Right lung (tissue), 5 donors: ENCODE measurements around the gene ANGPTL4. TPM values are rescaled to one million over a fixed set of nuclear protein-coding genes. Genes with fewer than 3 reads are reported as not detected.
A peak's percentile ranks its signal among the peaks of the same experiment; 100 is the strongest.
"Not testable (repeated sequence)": the region's sequence is repeated elsewhere in the genome, so short reads cannot be mapped to it uniquely, and the experiment has no call there.

Experiments
- DNase-seq, 2 donors: peaks; one replicate each; pipeline ENCODE4 v3.0.0-alpha.2; 2013
- polyA plus RNA-seq, 5 donors: library from polyadenylated mRNA; unstranded; fragments of 120-200 nt; gene quantifications; one replicate each; pipeline versions ENCODE4 v1.2.1 to v1.2.3, GENCODE V29; 2013; ENCODE audit warnings: inconsistent platforms in 1 of 5, low replicate concordance in 1 of 5; ENCODE audit not compliant: insufficient read length in 5 of 5, insufficient read depth in 1 of 5

The ANGPTL4 gene
- polyA plus RNA-seq, 5 donors, result 2.9 to 7.6 (median 4.6) TPM

GRCh38 chr19:8388612-8388958 is 24.6 kb downstream of the ANGPTL4 start:
- DNase-seq, result no peak

DNA sequence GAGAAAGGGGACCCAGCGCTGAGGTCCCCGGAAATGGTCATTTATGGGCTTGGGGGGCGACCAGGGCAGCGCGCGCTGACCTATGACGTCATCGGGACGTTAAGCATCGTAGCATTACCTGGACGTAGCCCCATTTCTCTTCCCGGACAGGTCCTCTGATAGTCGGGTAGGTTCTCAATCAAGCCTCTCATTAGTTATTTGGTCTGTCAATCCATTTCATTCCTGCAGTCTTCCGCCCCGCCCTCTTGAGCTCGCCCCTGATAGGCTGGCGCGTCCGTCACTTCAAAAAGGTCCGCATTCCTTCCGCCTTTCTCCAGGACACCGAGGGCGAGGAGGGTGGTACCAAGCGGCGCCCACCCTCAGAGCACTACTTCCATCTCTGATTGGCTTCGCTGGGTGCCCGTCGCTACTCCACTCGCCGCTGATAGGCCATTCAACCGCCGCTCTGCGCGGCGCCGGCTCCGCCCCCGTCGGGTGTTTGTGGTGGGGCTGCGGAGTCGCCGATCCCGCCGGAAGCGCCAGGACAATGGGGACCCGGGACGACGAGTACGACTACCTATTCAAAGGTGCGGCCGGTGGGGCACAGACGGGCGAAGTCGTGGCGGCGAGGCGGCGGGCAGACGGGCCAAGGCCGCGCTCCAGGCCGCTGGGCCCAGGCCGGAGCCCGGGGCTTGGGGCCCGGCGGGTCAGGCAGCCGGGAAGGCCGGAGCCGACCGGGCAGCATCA is 26.1 kb downstream of the ANGPTL4 start, which contains the start of gene RAB11B:
RAB11B (plus strand) TSS at position 470 of the 726 bp plus-strand sequence; CDS start at position 527, 57 bp downstream.
- peak; percentile 99 for DNase-seq

DNA sequence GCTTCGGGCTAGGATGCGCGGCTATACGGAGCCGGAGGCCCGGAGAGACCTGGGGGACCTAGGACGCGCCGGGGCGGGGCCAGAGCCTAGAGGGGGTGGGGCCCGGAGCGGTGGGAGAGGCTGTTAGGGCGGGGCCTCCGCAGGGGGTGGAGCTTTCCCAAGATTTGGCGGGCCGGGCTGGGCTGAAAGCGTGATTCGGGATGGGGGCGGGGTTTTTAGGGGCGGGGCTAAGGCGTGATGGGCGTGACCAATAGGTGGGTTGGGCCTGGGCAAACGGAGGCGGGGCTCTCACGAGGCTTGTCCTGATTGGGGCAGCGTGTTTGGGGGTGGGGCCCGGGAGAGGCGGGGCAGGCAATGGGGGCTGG is 26.6 kb downstream of the ANGPTL4 start:
- DNase-seq, result peak; percentile 84 to 87

- DNase-seq, result no peak
Observed at GRCh38 chr19:8391198-8392016, 27.5 kb downstream of the ANGPTL4 start.

DNA sequence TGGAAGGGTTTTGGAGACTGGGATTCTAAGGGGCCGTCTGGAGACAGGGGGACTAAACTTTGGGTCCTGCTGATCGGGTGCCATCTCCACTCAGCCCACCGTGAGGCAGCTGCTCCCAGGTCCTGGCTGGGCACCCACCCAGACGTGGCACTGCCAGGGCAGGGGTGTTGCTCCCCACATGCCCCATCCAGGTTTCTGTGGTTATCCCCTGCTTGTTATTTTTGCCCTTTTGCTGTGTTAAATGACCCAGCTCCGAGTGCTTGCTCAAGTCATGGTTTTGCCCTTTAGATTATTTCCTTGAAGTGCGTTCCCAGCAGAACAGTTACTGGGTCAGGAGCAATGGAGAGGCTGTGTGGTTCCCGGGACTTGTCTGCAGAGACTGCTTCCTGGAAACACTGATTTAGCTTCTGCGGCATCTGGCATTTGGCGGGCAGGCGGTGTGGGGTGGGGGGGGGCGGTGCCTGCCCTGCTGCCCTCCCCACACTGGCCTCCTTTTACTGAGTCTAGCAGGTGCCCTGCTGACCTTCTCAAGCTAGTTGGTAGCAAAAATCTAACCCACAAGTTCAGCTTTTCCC is 28.1 kb downstream of the ANGPTL4 start:
- DNase-seq, result no peak

GRCh38 chr19:8393192-8393870 is 29.4 kb downstream of the ANGPTL4 start:
- no peak for DNase-seq

- no peak for DNase-seq
Observed at GRCh38 chr19:8393871-8394250, 29.9 kb downstream of the ANGPTL4 start.

- DNase-seq, result no peak
Observed at GRCh38 chr19:8395621-8396082, 31.7 kb downstream of the ANGPTL4 start.

DNA sequence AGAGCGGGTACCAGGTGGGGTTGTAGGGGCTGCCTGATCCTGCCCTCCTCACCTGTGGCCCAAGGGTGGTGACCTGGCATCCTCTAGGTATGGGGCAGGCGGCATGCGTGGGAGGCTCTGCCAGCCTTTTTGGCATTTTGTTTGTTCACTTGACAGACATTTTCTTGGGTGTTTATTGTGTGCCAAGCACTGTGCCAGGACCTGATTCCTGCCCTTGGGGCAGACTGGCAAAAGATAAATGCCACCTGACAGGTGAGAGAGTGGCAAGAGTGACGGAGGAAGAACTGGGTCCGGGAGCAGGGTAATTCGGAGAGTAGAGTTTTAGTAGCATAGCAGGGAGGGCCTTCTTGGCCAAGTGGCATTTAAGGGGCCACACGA is 32.2 kb downstream of the ANGPTL4 start:
- no peak for DNase-seq

GRCh38 chr19:8396563-8397203 is 32.7 kb downstream of the ANGPTL4 start:
- no peak for DNase-seq

DNA sequence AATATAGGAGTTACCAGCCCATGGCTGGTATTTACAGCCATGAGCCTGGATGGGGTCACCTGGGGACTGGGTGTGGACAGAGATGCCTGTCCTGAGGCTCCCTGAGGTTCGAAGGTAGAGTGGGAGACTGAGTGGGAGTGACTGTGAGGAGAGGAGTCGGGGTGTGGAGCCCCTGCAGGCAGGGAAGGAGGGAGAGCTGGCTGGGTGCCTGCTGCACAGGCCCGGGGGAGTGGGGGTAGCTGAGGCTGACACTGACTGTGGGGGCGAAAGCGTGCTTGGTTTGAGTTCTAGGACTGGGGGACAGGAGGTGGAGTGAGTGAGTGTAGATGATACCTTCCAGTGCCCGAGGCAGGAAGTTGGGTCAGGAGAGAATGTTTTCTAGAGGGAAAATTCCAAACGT is 33.3 kb downstream of the ANGPTL4 start:
- no peak for DNase-seq

DNA sequence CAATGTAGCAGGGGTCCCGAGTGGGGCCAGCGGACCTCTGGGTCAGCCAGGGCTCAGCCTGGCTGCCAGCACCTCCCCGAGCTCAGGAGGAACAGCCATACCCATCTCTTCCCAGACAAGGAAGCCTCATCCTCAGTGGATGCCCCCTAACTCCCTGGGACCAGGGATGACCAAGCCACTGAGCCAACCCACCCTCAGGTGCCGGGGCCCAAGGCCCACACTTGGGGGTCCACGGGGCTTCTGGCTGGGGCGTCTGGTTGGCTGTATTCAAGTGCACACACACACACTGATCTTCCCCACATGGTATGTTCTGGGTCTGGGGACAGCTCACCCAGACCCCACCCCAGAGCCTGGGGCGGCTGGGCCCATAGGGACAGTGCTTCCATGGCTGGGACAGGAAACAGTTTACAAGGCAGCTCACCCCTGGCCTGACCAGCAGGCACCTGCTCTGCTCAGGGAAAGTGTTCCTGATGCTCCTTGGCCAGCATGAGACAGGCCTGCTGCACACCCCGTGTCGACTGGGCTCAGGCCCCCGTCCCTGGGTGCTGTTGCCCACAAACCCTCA is 33.9 kb downstream of the ANGPTL4 start:
- DNase-seq, result no peak

DNA sequence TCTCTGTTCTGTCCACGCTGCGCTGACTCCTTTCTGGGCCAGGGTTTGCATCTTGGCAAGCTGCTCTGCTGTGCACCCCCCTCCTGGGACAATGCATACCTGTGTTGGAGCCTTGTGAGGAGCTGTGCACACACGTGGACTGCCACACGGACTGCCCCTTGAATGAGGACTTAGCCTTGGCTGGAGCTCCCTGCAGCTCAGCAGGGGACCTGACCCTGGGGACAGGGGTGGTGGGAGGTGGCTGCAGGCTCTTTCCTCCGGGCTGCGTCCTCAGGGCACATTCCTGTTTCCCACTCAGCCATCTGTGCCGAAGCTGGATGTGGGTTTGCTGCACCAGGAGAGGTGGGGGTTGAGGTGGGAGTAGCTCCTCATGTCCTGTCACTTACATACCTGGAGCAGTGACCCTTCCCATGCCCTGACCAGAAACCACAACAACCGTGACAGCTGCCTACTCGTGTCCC is 34.4 kb downstream of the ANGPTL4 start:
- DNase-seq, result no peak

- no peak for DNase-seq
Observed at GRCh38 chr19:8399681-8400188, 35.8 kb downstream of the ANGPTL4 start.

DNA sequence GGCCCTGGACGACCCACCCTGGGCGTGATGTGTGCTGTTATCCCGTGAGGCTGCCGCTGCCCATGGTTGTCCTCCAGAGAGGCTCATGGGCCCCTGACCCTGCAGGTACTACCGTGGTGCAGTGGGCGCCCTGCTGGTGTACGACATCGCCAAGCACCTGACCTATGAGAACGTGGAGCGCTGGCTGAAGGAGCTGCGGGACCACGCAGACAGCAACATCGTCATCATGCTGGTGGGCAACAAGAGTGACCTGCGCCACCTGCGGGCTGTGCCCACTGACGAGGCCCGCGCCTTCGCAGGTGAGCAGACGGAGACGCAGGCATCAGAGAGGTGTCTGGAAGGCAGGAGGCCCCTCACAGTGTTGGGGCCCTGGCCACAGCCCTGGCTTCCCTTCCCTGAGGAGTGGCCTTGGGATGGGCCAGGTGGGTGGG is 38.0 kb downstream of the ANGPTL4 start:
- DNase-seq, result no peak

GRCh38 chr19:8403098-8403819 is 39.3 kb downstream of the ANGPTL4 start:
- DNase-seq, result no peak

GRCh38 chr19:8403820-8404109 is 39.8 kb downstream of the ANGPTL4 start:
- no peak for DNase-seq

DNA sequence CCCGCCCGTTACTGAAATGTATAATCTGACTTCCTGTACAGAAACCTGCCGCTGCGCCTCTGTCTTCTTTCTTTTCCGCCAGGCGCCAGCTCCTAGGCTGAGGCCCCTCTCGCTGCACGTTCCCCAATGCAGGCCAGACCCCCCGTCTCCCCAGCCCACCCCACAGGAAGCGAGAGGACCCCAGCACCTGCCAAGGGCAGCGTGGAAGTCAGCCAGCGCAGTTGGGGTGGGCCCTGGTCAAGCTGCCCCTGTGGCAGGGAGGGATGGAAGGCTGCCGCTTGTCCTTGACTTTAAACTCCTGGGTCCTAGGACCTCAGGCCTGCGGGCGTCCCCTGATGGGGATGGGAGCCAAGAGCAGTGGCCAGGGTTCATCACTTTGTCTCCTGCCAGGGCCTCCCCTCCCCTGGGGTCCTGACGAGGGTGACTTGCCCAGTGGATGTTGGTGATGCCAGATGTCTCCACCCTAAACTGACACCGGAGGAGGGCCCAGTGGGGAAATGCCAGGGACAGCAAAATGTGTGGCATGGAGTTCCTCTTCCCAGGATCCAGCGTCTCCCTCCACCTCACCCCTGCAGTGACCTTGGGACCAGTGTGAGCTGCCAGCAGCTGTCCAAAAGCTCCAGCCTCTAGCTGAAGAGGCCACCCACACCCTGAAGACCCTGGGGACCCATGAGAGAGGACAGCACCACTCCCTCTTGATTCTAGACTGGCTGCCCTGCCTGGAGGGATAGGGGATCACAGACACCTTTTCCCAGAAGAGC is 40.6 kb downstream of the ANGPTL4 start:
- no peak for DNase-seq

DNA sequence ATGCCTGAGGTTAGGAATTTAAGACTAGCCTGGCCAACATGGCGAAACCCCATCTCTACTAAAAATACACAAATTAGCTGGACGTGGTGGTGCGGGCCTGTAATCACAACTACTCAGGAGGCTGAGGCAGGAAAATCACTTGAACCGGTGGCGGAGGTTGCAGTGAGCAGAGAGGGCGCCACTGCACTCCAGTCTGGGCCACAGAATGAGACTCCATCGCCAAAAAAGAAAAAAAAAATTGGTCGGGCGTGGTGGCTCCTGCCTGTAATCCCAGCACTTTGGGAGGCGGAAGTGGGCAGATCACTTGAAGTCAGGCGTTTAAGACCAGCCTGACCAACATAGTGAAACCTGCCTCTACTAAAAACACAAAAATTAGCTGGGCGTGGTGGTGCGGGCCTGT is 46.8 kb downstream of the ANGPTL4 start:
- DNase-seq, result not testable (repeated sequence)
